Common myeloid progenitor, CD34-positive (primary cell): ENCODE measurements around the gene SGCE.

Source experiments
- CTCF ChIA-PET: fragments of 350-600 bp; sonication (Branson Sonifier 250); formaldehyde crosslinking; loops from one replicate; lab custom pipeline; 2021; ENCODE audit warnings: antibody characterized with exemption; lab: Charles Lee
- POLR2A ChIA-PET: fragments of 350-600 bp; sonication (Branson Sonifier 250); formaldehyde crosslinking; loops from one replicate; lab custom pipeline; 2021; ENCODE audit warnings: antibody characterized with exemption; lab: Charles Lee
- DNase-seq, 3 donors: peaks; one replicate each; pipeline versions ENCODE4 v3.0.0 to v3.0.0-alpha.2; 2013
- H3K27ac ChIP-seq, 2 experiments: 1 replicate in 1 of 2; 2 replicates in 1 of 2; pipeline ENCODE4 v1.7.0; 2013; ENCODE audit warnings: inconsistent platforms in 2 of 2, low read length in 2 of 2, mild to moderate bottlenecking in 2 of 2, low read depth in 1 of 2, moderate library complexity in 1 of 2; ENCODE audit not compliant: severe bottlenecking in 2 of 2, insufficient read depth in 1 of 2, poor library complexity in 1 of 2
- H3K27me3 ChIP-seq, 5 experiments: replicated peaks in 2 of 5; 1 replicate in 3 of 5; 2 replicates in 2 of 5; pipeline versions ENCODE4 v1.6.1 to v1.7.0; 2013; ENCODE audit warnings: low read length in 4 of 5, mild to moderate bottlenecking in 2 of 5, moderate library complexity in 2 of 5, inconsistent platforms in 1 of 5; ENCODE audit not compliant: insufficient read depth in 5 of 5, control insufficient read depth in 4 of 5
- H3K36me3 ChIP-seq, 4 experiments: 1 replicate in 2 of 4; 2 replicates in 2 of 4; pipeline versions ENCODE4 v1.6.1 to v1.7.0; 2013; ENCODE audit warnings: low read length in 3 of 4, control low read depth in 1 of 4, mild to moderate bottlenecking in 1 of 4; ENCODE audit not compliant: control insufficient read depth in 4 of 4, insufficient read depth in 4 of 4
- H3K4me1 ChIP-seq, 4 experiments: 1 replicate in 3 of 4; 2 replicates in 1 of 4; pipeline versions ENCODE4 v1.6.1 to v1.7.1; 2013; ENCODE audit warnings: low read length in 3 of 4, mild to moderate bottlenecking in 3 of 4, control low read depth in 1 of 4, inconsistent platforms in 1 of 4, moderate library complexity in 1 of 4; ENCODE audit not compliant: control insufficient read depth in 4 of 4, insufficient read depth in 4 of 4; ENCODE audit errors: control extremely low read depth in 1 of 4
- H3K4me3 ChIP-seq, 7 experiments: 1 replicate in 4 of 7; 2 replicates in 3 of 7; pipeline versions ENCODE4 v1.5.1 to v1.7.0; 2013; ENCODE audit warnings: mild to moderate bottlenecking in 7 of 7, low read length in 6 of 7, moderate library complexity in 6 of 7, inconsistent platforms in 2 of 7, low read depth in 2 of 7, control low read depth in 1 of 7; ENCODE audit not compliant: insufficient read depth in 4 of 7, control insufficient read depth in 1 of 7; ENCODE audit errors: extremely low read depth in 1 of 7
- H3K9me3 ChIP-seq, 5 experiments: 1 replicate in 4 of 5; 2 replicates in 1 of 5; pipeline versions ENCODE4 v1.6.1 to v1.7.1; 2013; ENCODE audit warnings: low read length in 4 of 5, mild to moderate bottlenecking in 2 of 5, inconsistent platforms in 1 of 5, low read depth in 1 of 5, moderate library complexity in 1 of 5; ENCODE audit not compliant: control insufficient read depth in 4 of 5, insufficient read depth in 2 of 5; ENCODE audit errors: control extremely low read depth in 1 of 5
- WGBS: methylation state at CpG from one replicate; pipeline ENCODE4 v1.1.5; 2013; ENCODE audit not compliant: insufficient coverage; 5-methylcytosine and 5-hydroxymethylcytosine counted together

SGCE gene

GRCh38 chr7:94612253-94612652, 43.7 kb downstream of the SGCE start:
- no peaks in the 10 kb centered on the region for H3K4me1 ChIP-seq
- no peaks in the 10 kb centered on the region for H3K36me3 ChIP-seq
- no peak overlapping the region for H3K27ac ChIP-seq
- no peak for DNase-seq
- peaks cover 0 to 2% (median 0%) of the 10 kb centered on the region in 5 experiments for H3K27me3 ChIP-seq
- peaks cover 0 to 2% (median 0%) of the 10 kb centered on the region in 5 experiments for H3K9me3 ChIP-seq
- POLR2A ChIA-PET, result no interaction called here
- CTCF ChIA-PET, result no interaction called here
- H3K4me3 ChIP-seq, result no peak overlapping the region
- no CpG with 5 or more reads among the region's 1 CpG for WGBS

GRCh38 chr7:94609561-94609960, 46.4 kb downstream of the SGCE start:
- Histone ChIP-seq H3K27ac (no peak overlapping the region), H3K9me3 (peaks cover 0 to 9% (median 0%) of the 10 kb centered on the region in 5 experiments), H3K27me3 (peaks cover 0 to 2% (median 0%) of the 10 kb centered on the region in 5 experiments), H3K4me3 (no peak overlapping the region), H3K4me1 (no peaks in the 10 kb centered on the region), H3K36me3 (no peaks in the 10 kb centered on the region)
- DNase-seq, result no peak
- no CpG with 5 or more reads among the region's 2 CpGs for WGBS
- CTCF ChIA-PET, result no interaction called here
- POLR2A ChIA-PET, result no interaction called here

GRCh38 chr7:94605031-94605430, 50.9 kb downstream of the SGCE start:
- no peak overlapping the region for H3K27ac ChIP-seq
- CTCF ChIA-PET, result no interaction called here
- no CpG with 5 or more reads among the region's 1 CpG for WGBS
- POLR2A ChIA-PET, result no interaction called here
- peaks cover 0 to 9% (median 0%) of the 10 kb centered on the region in 5 experiments for H3K9me3 ChIP-seq
- no peak for DNase-seq
- no peaks in the 10 kb centered on the region for H3K36me3 ChIP-seq
- no peaks in the 10 kb centered on the region for H3K27me3 ChIP-seq
- no peaks in the 10 kb centered on the region for H3K4me1 ChIP-seq
- H3K4me3 ChIP-seq, result no peak overlapping the region

GRCh38 chr7:94602181-94602580, 53.8 kb downstream of the SGCE start:
- Histone ChIP-seq H3K27me3 (no peaks in the 10 kb centered on the region), H3K27ac (no peak overlapping the region), H3K4me3 (no peak overlapping the region), H3K4me1 (no peaks in the 10 kb centered on the region), H3K36me3 (no peaks in the 10 kb centered on the region), H3K9me3 (peaks cover 0 to 6% (median 0%) of the 10 kb centered on the region in 5 experiments)
- CTCF ChIA-PET, result no interaction called here
- DNase-seq, result no peak
- no CpG with 5 or more reads among the region's 1 CpG for WGBS
- POLR2A ChIA-PET, result no interaction called here

GRCh38 chr7:94600267-94600666, 55.7 kb downstream of the SGCE start:
- DNase-seq, result no peak
- H3K4me3 ChIP-seq, result no peak overlapping the region
- H3K27ac ChIP-seq, result no peak overlapping the region
- H3K4me1 ChIP-seq, result no peaks in the 10 kb centered on the region
- H3K9me3 ChIP-seq, result no peaks in the 10 kb centered on the region
- ChIA-PET POLR2A (no interaction called here), CTCF (no interaction called here)
- H3K36me3 ChIP-seq, result no peaks in the 10 kb centered on the region
- no peaks in the 10 kb centered on the region for H3K27me3 ChIP-seq
- 100% methylated on average over 3 of the region's 3 CpGs for WGBS

- Histone ChIP-seq H3K4me1 (peaks cover 0 to 5% (median under 1%) of the 10 kb centered on the region in 4 experiments), H3K9me3 (no peaks in the 10 kb centered on the region), H3K27ac (no peak overlapping the region), H3K4me3 (no peak overlapping the region), H3K27me3 (no peaks in the 10 kb centered on the region), H3K36me3 (no peaks in the 10 kb centered on the region)
- WGBS, result 100% methylated on average over 1 of the region's 4 CpGs
- CTCF ChIA-PET, result no interaction called here
- no peak for DNase-seq
- POLR2A ChIA-PET, result no interaction called here
Measured at GRCh38 chr7:94595717-94596116, 60.2 kb downstream of the SGCE start.

- Histone ChIP-seq H3K27ac (no peak overlapping the region), H3K9me3 (no peaks in the 10 kb centered on the region), H3K4me1 (peaks cover 0 to 7% (median 3%) of the 10 kb centered on the region in 4 experiments), H3K36me3 (no peaks in the 10 kb centered on the region), H3K4me3 (no peak overlapping the region), H3K27me3 (no peaks in the 10 kb centered on the region)
- WGBS, result no CpG with 5 or more reads among the region's 1 CpG
- CTCF ChIA-PET, result no interaction called here
- DNase-seq, result no peak
- POLR2A ChIA-PET, result no interaction called here
Measured at GRCh38 chr7:94594882-94595281, 61.1 kb downstream of the SGCE start.
